ENCODE measurements around the gene SLFN5.

- TF ChIP-seq, protein P1, sequence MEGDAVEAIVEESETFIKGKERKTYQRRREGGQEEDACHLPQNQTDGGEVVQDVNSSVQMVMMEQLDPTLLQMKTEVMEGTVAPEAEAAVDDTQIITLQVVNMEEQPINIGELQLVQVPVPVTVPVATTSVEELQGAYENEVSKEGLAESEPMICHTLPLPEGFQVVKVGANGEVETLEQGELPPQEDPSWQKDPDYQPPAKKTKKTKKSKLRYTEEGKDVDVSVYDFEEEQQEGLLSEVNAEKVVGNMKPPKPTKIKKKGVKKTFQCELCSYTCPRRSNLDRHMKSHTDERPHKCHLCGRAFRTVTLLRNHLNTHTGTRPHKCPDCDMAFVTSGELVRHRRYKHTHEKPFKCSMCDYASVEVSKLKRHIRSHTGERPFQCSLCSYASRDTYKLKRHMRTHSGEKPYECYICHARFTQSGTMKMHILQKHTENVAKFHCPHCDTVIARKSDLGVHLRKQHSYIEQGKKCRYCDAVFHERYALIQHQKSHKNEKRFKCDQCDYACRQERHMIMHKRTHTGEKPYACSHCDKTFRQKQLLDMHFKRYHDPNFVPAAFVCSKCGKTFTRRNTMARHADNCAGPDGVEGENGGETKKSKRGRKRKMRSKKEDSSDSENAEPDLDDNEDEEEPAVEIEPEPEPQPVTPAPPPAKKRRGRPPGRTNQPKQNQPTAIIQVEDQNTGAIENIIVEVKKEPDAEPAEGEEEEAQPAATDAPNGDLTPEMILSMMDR (IDR thresholded peaks at IDR 0.05), result no peak
- TF ChIP-seq EZH2 (IDR thresholded peaks at IDR 0.05; ENCODE audit: borderline replicate concordance, insufficient read depth, low read depth, low read length, poor library complexity, severe bottlenecking), result no peak
These were observed 2.3 kb downstream of the SLFN5 start for GRCh38 chr17:35245196-35245486.
